Activated CD8-positive, alpha-beta T cell treated with anti-CD3 and anti-CD28 coated beads for 36 hours (primary cell): ENCODE measurements around the gene CYFIP2. TPM values are rescaled to one million over a fixed set of nuclear protein-coding genes. Genes with fewer than 3 reads are reported as not detected.

Experiments
- ATAC-seq: fragments of 200-7000 bp; cut with Tn5 transposase; one replicate; pipeline ENCODE4 v1.10.0; 2021; ENCODE audit warnings: mild to moderate bottlenecking, moderate library complexity
- CTCF ChIA-PET: fragments of 350-600 bp; sonication (Branson Sonifier 250); formaldehyde crosslinking; loops from one replicate; lab custom pipeline; 2021; ENCODE audit warnings: antibody characterized with exemption; lab: Charles Lee
- POLR2A ChIA-PET: fragments of 350-600 bp; sonication (Branson Sonifier 250); formaldehyde crosslinking; loops from one replicate; lab custom pipeline; 2021; ENCODE audit warnings: antibody characterized with exemption; lab: Charles Lee
- DNase-seq: peaks from one replicate; pipeline ENCODE4 v3.0.0-alpha.2; 2020
- H3K27ac Mint-ChIP-seq: one replicate; pipeline ENCODE4 v1.8.0; 2021; ENCODE audit warnings: mild to moderate bottlenecking, mixed read lengths
- H3K27me3 Mint-ChIP-seq: one replicate; pipeline ENCODE4 v1.8.0; 2021; ENCODE audit warnings: mixed read lengths
- H3K36me3 Mint-ChIP-seq: one replicate; pipeline ENCODE4 v1.8.0; 2021; ENCODE audit warnings: low read depth, mixed read lengths
- H3K4me1 Mint-ChIP-seq: one replicate; pipeline ENCODE4 v1.8.0; 2021; ENCODE audit warnings: low read depth, mixed read lengths
- H3K4me3 Mint-ChIP-seq: one replicate; pipeline ENCODE4 v1.8.0; 2021; ENCODE audit warnings: mild to moderate bottlenecking, moderate library complexity, mixed read lengths
- H3K9me3 Mint-ChIP-seq: one replicate; pipeline ENCODE4 v1.8.0; 2021; ENCODE audit warnings: mixed read lengths
- intact Hi-C: fragments of 100-400 bp; cut with micrococcal nuclease; formaldehyde crosslinking; loops from one replicate; pipeline ENCODE4 v1.10.0; 2022
- total RNA-seq, 2 experiments: library from RNA; stranded (reverse); gene quantifications; one replicate each; pipeline ENCODE4 v1.2.3, GENCODE V29; 2021
- TF ChIP-seq, protein P1 (sequence below): fragments of 200-600 bp; IDR thresholded peaks from one replicate; pipeline ENCODE4 v1.8.0; 2022; ENCODE audit warnings: antibody characterized with exemption, mild to moderate bottlenecking

Gene CYFIP2
- total RNA-seq, 2 experiments from 2014 or later = 350 to 351 TPM

DNA sequence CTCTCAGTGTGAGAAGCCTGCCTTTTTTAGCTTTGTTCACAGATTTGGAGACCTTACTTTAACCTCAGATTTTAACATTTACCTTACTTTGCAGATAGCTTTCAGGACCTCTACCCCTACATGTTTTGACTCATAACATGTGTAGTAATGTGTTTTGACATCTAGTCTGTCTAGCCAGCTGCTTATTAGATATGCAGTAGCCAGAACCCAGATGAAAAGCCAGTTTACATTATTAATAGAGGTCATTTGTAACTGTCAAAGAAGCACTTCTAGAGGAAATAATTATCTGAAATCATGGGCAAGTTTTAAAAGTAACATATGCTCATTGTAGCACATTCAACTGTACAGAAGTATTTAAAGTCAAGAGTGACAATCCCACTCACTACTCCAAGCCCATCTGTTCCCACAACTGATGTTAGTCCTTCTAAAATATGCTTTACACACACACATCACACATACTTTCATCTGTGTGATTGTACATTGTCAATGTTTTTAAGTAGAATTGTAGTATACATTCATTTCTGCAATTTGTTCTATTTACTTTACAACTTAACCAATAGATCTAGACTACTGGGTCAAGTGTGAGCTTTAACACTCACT, 122.3 kb downstream of the CYFIP2 start:
- Mint-ChIP-seq H3K4me3 (no peak overlapping the region), H3K4me1 (peaks cover 24% of the 10 kb centered on the region), H3K36me3 (peaks cover 75% of the 10 kb centered on the region), H3K27ac (peak overlapping the region; percentile 63), H3K9me3 (no peaks in the 10 kb centered on the region), H3K27me3 (no peaks in the 10 kb centered on the region)
- intact Hi-C loops = no loop called here
- TF ChIP-seq, protein P1, sequence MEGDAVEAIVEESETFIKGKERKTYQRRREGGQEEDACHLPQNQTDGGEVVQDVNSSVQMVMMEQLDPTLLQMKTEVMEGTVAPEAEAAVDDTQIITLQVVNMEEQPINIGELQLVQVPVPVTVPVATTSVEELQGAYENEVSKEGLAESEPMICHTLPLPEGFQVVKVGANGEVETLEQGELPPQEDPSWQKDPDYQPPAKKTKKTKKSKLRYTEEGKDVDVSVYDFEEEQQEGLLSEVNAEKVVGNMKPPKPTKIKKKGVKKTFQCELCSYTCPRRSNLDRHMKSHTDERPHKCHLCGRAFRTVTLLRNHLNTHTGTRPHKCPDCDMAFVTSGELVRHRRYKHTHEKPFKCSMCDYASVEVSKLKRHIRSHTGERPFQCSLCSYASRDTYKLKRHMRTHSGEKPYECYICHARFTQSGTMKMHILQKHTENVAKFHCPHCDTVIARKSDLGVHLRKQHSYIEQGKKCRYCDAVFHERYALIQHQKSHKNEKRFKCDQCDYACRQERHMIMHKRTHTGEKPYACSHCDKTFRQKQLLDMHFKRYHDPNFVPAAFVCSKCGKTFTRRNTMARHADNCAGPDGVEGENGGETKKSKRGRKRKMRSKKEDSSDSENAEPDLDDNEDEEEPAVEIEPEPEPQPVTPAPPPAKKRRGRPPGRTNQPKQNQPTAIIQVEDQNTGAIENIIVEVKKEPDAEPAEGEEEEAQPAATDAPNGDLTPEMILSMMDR = no peak
- DNase-seq (no peak), ATAC-seq (no peak)
- ChIA-PET CTCF (interaction anchor here (1.1 to 2.0 kb wide), 4 partner anchors 9 to 355 kb away, joined by 3 to 6 read pairs (median 3); partner anchors contain the start of gene LSM11), POLR2A (interaction anchor here (1.4 kb wide), 1 partner anchor 8 kb away, joined by 3 read pairs; no protein-coding TSS in a partner anchor)

DNA sequence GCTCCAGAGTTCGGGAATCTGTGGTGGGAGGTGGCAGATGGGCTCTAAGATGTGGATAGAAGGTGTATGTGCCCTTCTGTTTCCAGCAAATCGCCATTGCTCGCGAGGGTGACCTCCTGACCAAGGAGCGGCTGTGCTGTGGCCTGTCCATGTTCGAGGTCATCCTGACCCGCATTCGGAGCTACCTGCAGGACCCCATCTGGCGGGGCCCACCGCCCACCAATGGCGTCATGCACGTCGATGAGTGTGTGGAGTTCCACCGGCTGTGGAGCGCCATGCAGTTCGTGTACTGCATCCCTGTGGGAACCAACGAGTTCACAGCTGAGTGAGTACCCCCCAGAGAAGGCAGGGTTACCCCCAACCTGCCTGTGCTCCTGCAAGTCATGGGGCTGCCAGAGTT, 123.2 kb downstream of the CYFIP2 start:
- H3K27ac Mint-ChIP-seq = peak overlapping the region; percentile 94
- H3K4me1 Mint-ChIP-seq = peaks cover 24% of the 10 kb centered on the region
- H3K4me3 Mint-ChIP-seq = no peak overlapping the region
- no peaks in the 10 kb centered on the region for H3K27me3 Mint-ChIP-seq
- peaks cover 72% of the 10 kb centered on the region for H3K36me3 Mint-ChIP-seq
- no peak for DNase-seq
- CTCF ChIA-PET = interaction anchor here (1.4 to 2.0 kb wide), 4 partner anchors 47 to 354 kb away, joined by 3 to 7 read pairs (median 5); partner anchors contain the start of gene LSM11
- intact Hi-C loops = no loop called here
- TF ChIP-seq, protein P1 = no peak
- ATAC-seq = no peak
- POLR2A ChIA-PET = interaction anchor here (1.4 kb wide), 1 partner anchor 9 kb away, joined by 3 read pairs; no protein-coding TSS in a partner anchor
- no peaks in the 10 kb centered on the region for H3K9me3 Mint-ChIP-seq

DNA sequence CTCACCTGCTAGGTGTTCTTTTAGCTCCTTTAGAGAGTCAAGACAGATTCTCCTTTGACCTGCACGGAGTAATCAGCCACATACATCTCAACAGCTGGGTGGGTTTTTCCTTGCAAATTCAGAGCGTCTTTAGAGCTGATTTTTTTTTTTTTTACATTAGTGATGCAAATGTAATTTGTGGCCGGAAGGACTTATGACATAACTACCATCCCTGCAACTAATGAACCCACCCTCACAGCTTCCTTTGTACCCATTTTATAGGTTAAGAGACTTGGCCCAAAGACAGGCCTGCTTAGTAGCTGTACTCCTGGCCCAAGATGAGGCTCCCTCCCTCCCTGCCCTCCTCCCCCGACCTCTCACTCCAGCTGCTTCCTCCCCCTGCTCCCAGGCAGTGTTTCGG, 124.2 kb downstream of the CYFIP2 start:
- peak overlapping the region; percentile 94 for H3K27ac Mint-ChIP-seq
- peaks cover 24% of the 10 kb centered on the region for H3K4me1 Mint-ChIP-seq
- H3K9me3 Mint-ChIP-seq = no peaks in the 10 kb centered on the region
- intact Hi-C loops = no loop called here
- no peak overlapping the region for H3K4me3 Mint-ChIP-seq
- no peaks in the 10 kb centered on the region for H3K27me3 Mint-ChIP-seq
- TF ChIP-seq, protein P1 = no peak
- peaks cover 64% of the 10 kb centered on the region for H3K36me3 Mint-ChIP-seq
- POLR2A ChIA-PET = interaction anchor here (0.6 kb wide), 1 partner anchor 10 kb away, joined by 3 read pairs; no protein-coding TSS in a partner anchor
- CTCF ChIA-PET = interaction anchor here (0.6 to 1.6 kb wide), 8 partner anchors 11 to 87 kb away, joined by 3 to 7 read pairs (median 4); no protein-coding TSS in a partner anchor
- peak; percentile 12 for ATAC-seq
- DNase-seq = no peak

DNA sequence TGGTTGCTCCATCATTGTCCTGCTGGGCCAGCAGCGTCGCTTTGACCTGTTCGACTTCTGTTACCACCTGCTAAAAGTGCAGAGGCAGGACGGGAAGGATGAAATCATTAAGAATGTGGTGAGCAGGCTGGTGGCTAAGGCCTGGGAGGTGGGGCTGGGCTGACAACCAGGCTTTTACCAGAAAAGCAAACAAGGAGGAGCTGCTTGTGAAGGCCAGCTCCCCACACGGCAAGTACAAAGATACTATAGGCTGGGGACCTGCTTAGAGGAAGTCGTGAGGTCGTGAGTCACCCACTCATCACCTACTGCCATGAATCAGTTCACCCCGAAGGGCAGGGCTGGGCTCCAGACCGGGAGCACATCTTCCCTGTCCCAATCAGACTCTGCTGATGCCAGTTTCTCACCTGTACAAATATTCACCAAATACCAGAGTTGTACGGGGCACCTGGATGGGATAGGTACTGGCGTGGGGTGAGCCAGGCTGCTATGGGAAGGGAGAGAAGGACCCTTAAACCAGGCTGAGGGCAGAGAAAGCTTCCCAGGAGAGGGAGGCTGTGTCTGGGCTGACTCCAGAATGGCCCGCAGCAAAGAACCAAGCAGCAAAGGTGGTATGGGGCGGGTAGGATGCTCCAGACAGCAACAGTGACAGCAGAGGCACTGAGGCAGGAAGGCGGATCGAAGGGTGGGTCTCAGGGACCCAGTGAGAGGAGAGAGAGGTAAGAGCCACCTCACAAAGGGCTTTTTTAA, 124.8 kb downstream of the CYFIP2 start:
- Mint-ChIP-seq H3K27me3 (no peaks in the 10 kb centered on the region), H3K4me3 (no peak overlapping the region), H3K9me3 (no peaks in the 10 kb centered on the region), H3K36me3 (peaks cover 60% of the 10 kb centered on the region), H3K4me1 (peaks cover 24% of the 10 kb centered on the region), H3K27ac (peak overlapping the region; percentile 94)
- peak; percentile 97 for ATAC-seq
- intact Hi-C loops = no loop called here
- peak; percentile 88 for DNase-seq
- TF ChIP-seq, protein P1 = no peak
- ChIA-PET CTCF (interaction anchor here (0.8 to 1.6 kb wide), 6 partner anchors 12 to 87 kb away, joined by 3 to 7 read pairs (median 4); no protein-coding TSS in a partner anchor), POLR2A (interaction anchor here (0.6 kb wide), 1 partner anchor 38 kb away, joined by 3 read pairs; no protein-coding TSS in a partner anchor)
